HepG2 (cell line): Measurements from ENCODE around the gene C1R. TPM values are rescaled to one million over a fixed set of nuclear protein-coding genes. Genes with fewer than 3 reads are reported as not detected.

Source experiments
- DPF2 ChIP-seq: sonication (generic); formaldehyde crosslinking; IDR thresholded peaks from 2 replicates; pipeline ENCODE4 v1.4.0; 2020; ENCODE audit warnings: mild to moderate bottlenecking, low read depth, missing genetic modification reagents, borderline replicate concordance
- ELF1 ChIP-seq: sonication (generic); formaldehyde crosslinking; IDR thresholded peaks from 2 replicates; pipeline ENCODE4 v1.4.0; 2020; ENCODE audit warnings: missing genetic modification reagents
- ETV5 ChIP-seq: IDR thresholded peaks from 2 replicates; pipeline ENCODE4 v1.6.1; 2018; ENCODE audit warnings: missing biosample characterization, missing genetic modification reagents, inconsistent platforms, borderline replicate concordance
- HNRNPH1 ChIP-seq: fragments of 200-400 bp; formaldehyde crosslinking; optimal IDR thresholded peaks from 2 replicates; pipeline ENCODE3; 2017; ENCODE audit warnings: mild to moderate bottlenecking, low read depth, low read length
- HOXD1 ChIP-seq: sonication (generic); formaldehyde crosslinking; IDR thresholded peaks from 2 replicates; pipeline ENCODE4 v1.5.0; 2020; ENCODE audit warnings: missing genetic modification reagents
- LCORL ChIP-seq, 2 experiments: fragments of 450-650 bp in 1 of 2; sonication (generic) in 1 of 2; formaldehyde crosslinking in 1 of 2; IDR thresholded peaks; 2 replicates each; pipeline versions ENCODE4 v1.5.0 to v1.6.1; 2017 to 2020; ENCODE audit warnings: antibody characterized with exemption in 1 of 2, missing genetic modification reagents in 1 of 2
- MTF2 ChIP-seq: sonication (generic); formaldehyde crosslinking; IDR thresholded peaks from 2 replicates; pipeline ENCODE4 v1.5.0; 2020; ENCODE audit warnings: missing genetic modification reagents, borderline replicate concordance
- NR3C1 ChIP-seq: sonication (generic); formaldehyde crosslinking; IDR thresholded peaks from 2 replicates; pipeline ENCODE4 v1.4.0; 2020; ENCODE audit warnings: missing genetic modification reagents
- REXO4 ChIP-seq: sonication (generic); formaldehyde crosslinking; IDR thresholded peaks from 2 replicates; pipeline ENCODE4 v1.8.0; 2022; ENCODE audit warnings: missing genetic modification reagents, mild to moderate bottlenecking, borderline replicate concordance
- SALL1 ChIP-seq: sonication (generic); formaldehyde crosslinking; IDR thresholded peaks from 2 replicates; pipeline ENCODE4 v1.8.0; 2022; ENCODE audit warnings: mild to moderate bottlenecking, missing genetic modification reagents
- SNAPC2 ChIP-seq: sonication (generic); formaldehyde crosslinking; IDR thresholded peaks from 2 replicates; pipeline ENCODE4 v1.8.1; 2022; ENCODE audit warnings: mild to moderate bottlenecking, missing genetic modification reagents
- WIZ ChIP-seq: sonication (generic); formaldehyde crosslinking; IDR thresholded peaks from 2 replicates; pipeline ENCODE4 v1.5.1; 2020; ENCODE audit warnings: mild to moderate bottlenecking, missing genetic modification reagents
- ZFP36L2 ChIP-seq: sonication (generic); formaldehyde crosslinking; IDR thresholded peaks from 2 replicates; pipeline ENCODE4 v1.4.0; 2020; ENCODE audit warnings: missing genetic modification reagents
- ZFX ChIP-seq: sonication (generic); formaldehyde crosslinking; IDR thresholded peaks from 2 replicates; pipeline ENCODE4 v1.4.0; 2020; ENCODE audit warnings: mild to moderate bottlenecking, low read depth, missing genetic modification reagents, moderate library complexity
- ZMAT3 ChIP-seq: sonication (generic); formaldehyde crosslinking; conservative IDR thresholded peaks from 2 replicates; pipeline ENCODE4 v1.7.0; 2021; ENCODE audit warnings: missing genetic modification reagents
- ZNF713 ChIP-seq: sonication (generic); formaldehyde crosslinking; IDR thresholded peaks from 2 replicates; pipeline ENCODE4 v1.4.0; 2020; ENCODE audit warnings: mild to moderate bottlenecking, missing genetic modification reagents
- ZNF83 ChIP-seq: sonication (generic); formaldehyde crosslinking; IDR thresholded peaks from 2 replicates; pipeline ENCODE4 v1.4.0; 2020; ENCODE audit warnings: missing genetic modification reagents, mild to moderate bottlenecking, borderline replicate concordance
- ZSCAN25 ChIP-seq: sonication (generic); formaldehyde crosslinking; IDR thresholded peaks from 2 replicates; pipeline ENCODE4 v1.8.0; 2022; ENCODE audit warnings: mild to moderate bottlenecking, missing genetic modification reagents
- polyA plus RNA-seq, 8 experiments: library from polyadenylated mRNA; depleted of rRNA in 3 of 8; stranded (reverse) in 7 of 8; unstranded in 1 of 8; fragments of >200 nt; fragmentation: Illumina TruSeq in 4 of 8; extraction: Trizol in 4 of 8; gene quantifications; 2 replicates each; pipeline versions ENCODE4 v1.2.1 to v1.2.3, GENCODE V29; 2011 to 2016; ENCODE audit warnings: low read depth in 4 of 8, missing spikeins in 1 of 8, mixed read lengths in 1 of 8; ENCODE audit not compliant: insufficient read depth in 1 of 8
- total RNA-seq, 5 experiments: library from RNA; depleted of rRNA; stranded (reverse); fragments of >200 nt; fragmentation: Illumina TruSeq; extraction: Trizol; gene quantifications; 2 replicates each; pipeline ENCODE4 v1.2.3, GENCODE V29; 2016; ENCODE audit warnings: low read depth in 1 of 5
- TF ChIP-seq, protein P1 (sequence below): sonication (generic); formaldehyde crosslinking; IDR thresholded peaks from 2 replicates; pipeline ENCODE4 v1.4.0; 2020; ENCODE audit warnings: missing genetic modification reagents
- TF ChIP-seq, protein P2 (sequence below): sonication (generic); formaldehyde crosslinking; IDR thresholded peaks from 2 replicates; pipeline ENCODE4 v1.4.0; 2020; ENCODE audit warnings: low read depth, mild to moderate bottlenecking, missing genetic modification reagents
- TF ChIP-seq, protein P3 (sequence below): sonication (generic); formaldehyde crosslinking; IDR thresholded peaks from 2 replicates; pipeline ENCODE4 v1.5.0; 2020; ENCODE audit warnings: mild to moderate bottlenecking, missing genetic modification reagents, borderline replicate concordance
- TF ChIP-seq, protein P4 (sequence below): sonication (generic); formaldehyde crosslinking; conservative IDR thresholded peaks from 2 replicates; pipeline ENCODE4 v1.8.0; 2022; ENCODE audit warnings: mild to moderate bottlenecking, moderate library complexity, missing genetic modification reagents

The C1R gene
- total and polyA plus RNA-seq, 2 of the 13 experiments (the other 11 are each of a cell fraction or from before 2014, with no cell fraction given) = 3.5 to 6.5 TPM

DNA sequence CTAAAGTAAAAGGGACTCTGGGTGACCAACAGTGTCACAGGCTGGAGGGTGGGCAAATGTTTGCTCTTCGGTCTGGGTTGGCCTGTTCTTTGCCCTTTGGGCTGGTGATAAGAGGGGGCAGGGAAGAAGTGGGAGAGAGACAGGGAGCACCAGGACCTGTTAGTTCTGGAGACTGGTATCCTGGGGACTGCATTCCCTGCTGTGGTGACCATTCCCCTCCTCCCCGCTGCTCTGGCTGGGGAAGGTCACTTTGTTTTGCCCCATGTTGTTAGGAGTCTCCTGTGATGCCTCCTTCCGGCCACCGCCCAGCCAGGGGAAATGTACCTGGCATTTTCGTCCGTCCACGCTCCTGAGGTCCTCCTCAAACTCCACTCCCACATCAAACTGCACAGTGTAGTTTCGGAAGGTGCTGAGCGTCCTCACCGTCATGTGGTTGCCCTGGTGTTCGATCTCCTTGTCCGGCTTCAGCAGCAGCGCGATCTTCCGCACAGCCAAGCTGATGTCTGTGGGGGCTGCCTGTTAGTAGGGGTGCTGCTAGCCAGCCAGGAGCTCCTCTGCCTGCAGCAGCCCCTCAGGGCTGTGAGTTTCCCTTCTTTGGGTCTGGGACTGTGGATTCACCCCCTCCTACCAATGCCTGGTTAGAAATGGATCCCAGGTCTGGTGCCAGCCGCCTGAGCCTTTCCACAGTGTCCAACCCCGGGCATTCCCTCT is 35.8 kb upstream of the C1R start (continued):
- TF ChIP-seq, protein P1, sequence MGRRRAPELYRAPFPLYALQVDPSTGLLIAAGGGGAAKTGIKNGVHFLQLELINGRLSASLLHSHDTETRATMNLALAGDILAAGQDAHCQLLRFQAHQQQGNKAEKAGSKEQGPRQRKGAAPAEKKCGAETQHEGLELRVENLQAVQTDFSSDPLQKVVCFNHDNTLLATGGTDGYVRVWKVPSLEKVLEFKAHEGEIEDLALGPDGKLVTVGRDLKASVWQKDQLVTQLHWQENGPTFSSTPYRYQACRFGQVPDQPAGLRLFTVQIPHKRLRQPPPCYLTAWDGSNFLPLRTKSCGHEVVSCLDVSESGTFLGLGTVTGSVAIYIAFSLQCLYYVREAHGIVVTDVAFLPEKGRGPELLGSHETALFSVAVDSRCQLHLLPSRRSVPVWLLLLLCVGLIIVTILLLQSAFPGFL (CRISPR knock-in tag) = no peak
- no peak for TF ChIP-seq HNRNPH1
- TF ChIP-seq ZFX (CRISPR knock-in tag) = no peak; the same call in 1 of the 2 replicates
- TF ChIP-seq ZMAT3 (CRISPR knock-in tag) = no peak
- no peak for TF ChIP-seq ZFP36L2
- TF ChIP-seq MTF2 (CRISPR knock-in tag) = no peak
- TF ChIP-seq LCORL (IDR thresholded peaks at IDR 0.05) = 0 out of 2 replicates have a peak, but pooled peaks have one; percentile 25
- peak; percentile 69; the same call in 1 of the 2 replicates for TF ChIP-seq LCORL (CRISPR knock-in tag; IDR thresholded peaks at IDR 0.05)
- no peak for TF ChIP-seq NR3C1 (CRISPR knock-in tag)
- TF ChIP-seq, protein P2, sequence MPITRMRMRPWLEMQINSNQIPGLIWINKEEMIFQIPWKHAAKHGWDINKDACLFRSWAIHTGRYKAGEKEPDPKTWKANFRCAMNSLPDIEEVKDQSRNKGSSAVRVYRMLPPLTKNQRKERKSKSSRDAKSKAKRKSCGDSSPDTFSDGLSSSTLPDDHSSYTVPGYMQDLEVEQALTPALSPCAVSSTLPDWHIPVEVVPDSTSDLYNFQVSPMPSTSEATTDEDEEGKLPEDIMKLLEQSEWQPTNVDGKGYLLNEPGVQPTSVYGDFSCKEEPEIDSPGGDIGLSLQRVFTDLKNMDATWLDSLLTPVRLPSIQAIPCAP (CRISPR knock-in tag) = no peak
- TF ChIP-seq DPF2 (CRISPR knock-in tag) = peak; percentile 28; the same call in 1 of the 2 replicates
- TF ChIP-seq SNAPC2 = 0 out of 2 replicates have a peak, but pooled peaks have one; percentile 47
- no peak; the same call in 1 of the 2 replicates for TF ChIP-seq ZNF713 (CRISPR knock-in tag)
- 0 out of 2 replicates have a peak, but pooled peaks have one; percentile 5 for TF ChIP-seq ELF1 (CRISPR knock-in tag)
- TF ChIP-seq ETV5 (CRISPR knock-in tag) = peak; percentile 60
- TF ChIP-seq, protein P3, sequence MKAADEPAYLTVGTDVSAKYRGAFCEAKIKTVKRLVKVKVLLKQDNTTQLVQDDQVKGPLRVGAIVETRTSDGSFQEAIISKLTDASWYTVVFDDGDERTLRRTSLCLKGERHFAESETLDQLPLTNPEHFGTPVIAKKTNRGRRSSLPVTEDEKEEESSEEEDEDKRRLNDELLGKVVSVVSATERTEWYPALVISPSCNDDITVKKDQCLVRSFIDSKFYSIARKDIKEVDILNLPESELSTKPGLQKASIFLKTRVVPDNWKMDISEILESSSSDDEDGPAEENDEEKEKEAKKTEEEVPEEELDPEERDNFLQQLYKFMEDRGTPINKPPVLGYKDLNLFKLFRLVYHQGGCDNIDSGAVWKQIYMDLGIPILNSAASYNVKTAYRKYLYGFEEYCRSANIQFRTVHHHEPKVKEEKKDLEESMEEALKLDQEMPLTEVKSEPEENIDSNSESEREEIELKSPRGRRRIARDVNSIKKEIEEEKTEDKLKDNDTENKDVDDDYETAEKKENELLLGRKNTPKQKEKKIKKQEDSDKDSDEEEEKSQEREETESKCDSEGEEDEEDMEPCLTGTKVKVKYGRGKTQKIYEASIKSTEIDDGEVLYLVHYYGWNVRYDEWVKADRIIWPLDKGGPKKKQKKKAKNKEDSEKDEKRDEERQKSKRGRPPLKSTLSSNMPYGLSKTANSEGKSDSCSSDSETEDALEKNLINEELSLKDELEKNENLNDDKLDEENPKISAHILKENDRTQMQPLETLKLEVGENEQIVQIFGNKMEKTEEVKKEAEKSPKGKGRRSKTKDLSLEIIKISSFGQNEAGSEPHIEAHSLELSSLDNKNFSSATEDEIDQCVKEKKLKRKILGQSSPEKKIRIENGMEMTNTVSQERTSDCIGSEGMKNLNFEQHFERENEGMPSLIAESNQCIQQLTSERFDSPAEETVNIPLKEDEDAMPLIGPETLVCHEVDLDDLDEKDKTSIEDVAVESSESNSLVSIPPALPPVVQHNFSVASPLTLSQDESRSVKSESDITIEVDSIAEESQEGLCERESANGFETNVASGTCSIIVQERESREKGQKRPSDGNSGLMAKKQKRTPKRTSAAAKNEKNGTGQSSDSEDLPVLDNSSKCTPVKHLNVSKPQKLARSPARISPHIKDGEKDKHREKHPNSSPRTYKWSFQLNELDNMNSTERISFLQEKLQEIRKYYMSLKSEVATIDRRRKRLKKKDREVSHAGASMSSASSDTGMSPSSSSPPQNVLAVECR = peak; percentile 42; the same call in 1 of the 2 replicates
- TF ChIP-seq WIZ = no peak
- no peak; the same call in none of the 2 replicates for TF ChIP-seq SALL1 (CRISPR knock-in tag)
- no peak for TF ChIP-seq ZNF83 (CRISPR knock-in tag)
- TF ChIP-seq, protein P4, sequence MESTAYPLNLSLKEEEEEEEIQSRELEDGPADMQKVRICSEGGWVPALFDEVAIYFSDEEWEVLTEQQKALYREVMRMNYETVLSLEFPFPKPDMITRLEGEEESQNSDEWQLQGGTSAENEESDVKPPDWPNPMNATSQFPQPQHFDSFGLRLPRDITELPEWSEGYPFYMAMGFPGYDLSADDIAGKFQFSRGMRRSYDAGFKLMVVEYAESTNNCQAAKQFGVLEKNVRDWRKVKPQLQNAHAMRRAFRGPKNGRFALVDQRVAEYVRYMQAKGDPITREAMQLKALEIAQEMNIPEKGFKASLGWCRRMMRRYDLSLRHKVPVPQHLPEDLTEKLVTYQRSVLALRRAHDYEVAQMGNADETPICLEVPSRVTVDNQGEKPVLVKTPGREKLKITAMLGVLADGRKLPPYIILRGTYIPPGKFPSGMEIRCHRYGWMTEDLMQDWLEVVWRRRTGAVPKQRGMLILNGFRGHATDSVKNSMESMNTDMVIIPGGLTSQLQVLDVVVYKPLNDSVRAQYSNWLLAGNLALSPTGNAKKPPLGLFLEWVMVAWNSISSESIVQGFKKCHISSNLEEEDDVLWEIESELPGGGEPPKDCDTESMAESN (CRISPR knock-in tag) = peak; percentile 24; the same call in 1 of the 2 replicates
- TF ChIP-seq HOXD1 (CRISPR knock-in tag) = no peak
- peak; percentile 95 for TF ChIP-seq ZSCAN25 (CRISPR knock-in tag)
- TF ChIP-seq REXO4 (CRISPR knock-in tag) = no peak
